MM.1S (cell line): ENCODE results near the gene FBLIM1.

Source experiments
- EZH2 ChIP-seq: fragments of 300-600 bp; sonication (generic); optimal IDR thresholded peaks from 2 replicates; pipeline ENCODE3; 2017; ENCODE audit warnings: low read depth, mild to moderate bottlenecking, antibody characterized with exemption, low read length, mixed read lengths
- EZH2phosphoT487 ChIP-seq: fragments of 300-600 bp; sonication (generic); IDR thresholded peaks from 2 replicates; pipeline ENCODE4 v1.6.1; 2018; ENCODE audit warnings: antibody characterized with exemption, low read length
- TF ChIP-seq, protein P1 (sequence below): fragments of 300-600 bp; sonication (generic); IDR thresholded peaks from 2 replicates; pipeline ENCODE4 v1.5.1; 2016; ENCODE audit warnings: antibody characterized with exemption, low read length, mixed read lengths

- TF ChIP-seq, protein P1, sequence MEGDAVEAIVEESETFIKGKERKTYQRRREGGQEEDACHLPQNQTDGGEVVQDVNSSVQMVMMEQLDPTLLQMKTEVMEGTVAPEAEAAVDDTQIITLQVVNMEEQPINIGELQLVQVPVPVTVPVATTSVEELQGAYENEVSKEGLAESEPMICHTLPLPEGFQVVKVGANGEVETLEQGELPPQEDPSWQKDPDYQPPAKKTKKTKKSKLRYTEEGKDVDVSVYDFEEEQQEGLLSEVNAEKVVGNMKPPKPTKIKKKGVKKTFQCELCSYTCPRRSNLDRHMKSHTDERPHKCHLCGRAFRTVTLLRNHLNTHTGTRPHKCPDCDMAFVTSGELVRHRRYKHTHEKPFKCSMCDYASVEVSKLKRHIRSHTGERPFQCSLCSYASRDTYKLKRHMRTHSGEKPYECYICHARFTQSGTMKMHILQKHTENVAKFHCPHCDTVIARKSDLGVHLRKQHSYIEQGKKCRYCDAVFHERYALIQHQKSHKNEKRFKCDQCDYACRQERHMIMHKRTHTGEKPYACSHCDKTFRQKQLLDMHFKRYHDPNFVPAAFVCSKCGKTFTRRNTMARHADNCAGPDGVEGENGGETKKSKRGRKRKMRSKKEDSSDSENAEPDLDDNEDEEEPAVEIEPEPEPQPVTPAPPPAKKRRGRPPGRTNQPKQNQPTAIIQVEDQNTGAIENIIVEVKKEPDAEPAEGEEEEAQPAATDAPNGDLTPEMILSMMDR, result no peak
- no peak for TF ChIP-seq EZH2
- no peak for TF ChIP-seq EZH2phosphoT487
Measured at GRCh38 chr1:15833842-15834405, 75.3 kb downstream of the FBLIM1 start.
